GM23338 (cell line): ENCODE results near the gene CYB5RL. TPM values are rescaled to one million over a fixed set of nuclear protein-coding genes. Genes with fewer than 3 reads are reported as not detected.

Experiments used
- ATAC-seq: fragments of 200-7000 bp; cut with Tn5 transposase; 3 replicates; pipeline ENCODE4 v1.9.1; 2020
- DNase-seq: peaks from one replicate; pipeline ENCODE4 v3.0.0-alpha.2; 2015; ENCODE audit warnings: low spot score
- H2AFZ ChIP-seq: fragments of 200-600 bp; sonication (generic); 2 replicates; pipeline ENCODE4 v1.8.0; 2016; ENCODE audit warnings: antibody characterized with exemption, mild to moderate bottlenecking, moderate library complexity
- H3F3A ChIP-seq: fragments of 200-600 bp; sonication (generic); replicated peaks from 2 replicates; pipeline ENCODE4 v1.8.0; 2017; ENCODE audit warnings: antibody characterized with exemption, mixed run types, low read depth
- H3K27ac ChIP-seq: fragments of 200-600 bp; sonication (generic); 2 replicates; pipeline ENCODE4 v1.6.1; 2016; ENCODE audit warnings: low read depth
- H3K27me3 ChIP-seq: fragments of 200-600 bp; sonication (generic); 2 replicates; pipeline ENCODE4 v1.8.0; 2016; ENCODE audit warnings: mild to moderate bottlenecking, mixed run types, moderate library complexity; ENCODE audit not compliant: insufficient read depth
- H3K36me3 ChIP-seq: fragments of 200-600 bp; sonication (generic); 2 replicates; pipeline ENCODE4 v1.8.0; 2016; ENCODE audit warnings: mild to moderate bottlenecking; ENCODE audit not compliant: insufficient read depth
- H3K4me1 ChIP-seq: fragments of 200-600 bp; sonication (generic); 2 replicates; pipeline ENCODE4 v1.8.0; 2016; ENCODE audit warnings: mild to moderate bottlenecking, moderate library complexity; ENCODE audit not compliant: insufficient read depth
- H3K4me2 ChIP-seq: fragments of 200-600 bp; sonication (generic); 2 replicates; pipeline ENCODE4 v1.7.1; 2017; ENCODE audit warnings: mixed run types
- H3K4me3 ChIP-seq: fragments of 200-600 bp; sonication (generic); 2 replicates; pipeline ENCODE4 v1.6.1; 2016; ENCODE audit warnings: mixed run types
- H3K79me2 ChIP-seq: fragments of 200-600 bp; sonication (generic); replicated peaks from 2 replicates; pipeline ENCODE4 v1.8.0; 2017; ENCODE audit warnings: mild to moderate bottlenecking; ENCODE audit not compliant: insufficient read depth
- H3K9me2 ChIP-seq: fragments of 200-600 bp; sonication (generic); 2 replicates; pipeline ENCODE4 v1.8.0; 2017; ENCODE audit not compliant: insufficient read depth
- H4K20me1 ChIP-seq: fragments of 200-600 bp; sonication (generic); replicated peaks from 2 replicates; pipeline ENCODE4 v1.8.0; 2017; ENCODE audit warnings: mild to moderate bottlenecking; ENCODE audit not compliant: insufficient read depth
- H3K27ac Mint-ChIP-seq: 2 replicates; pipeline ENCODE4 v1.8.0; 2020; ENCODE audit warnings: inconsistent platforms, mild to moderate bottlenecking, moderate library complexity, mixed read lengths
- H3K27me3 Mint-ChIP-seq: 3 replicates; pipeline ENCODE4 v1.8.0; 2022; ENCODE audit warnings: low read depth, mild to moderate bottlenecking, moderate library complexity, mixed read lengths, inconsistent platforms; ENCODE audit not compliant: insufficient read depth, poor library complexity
- H3K36me3 Mint-ChIP-seq: 3 replicates; pipeline ENCODE4 v1.8.0; 2021; ENCODE audit warnings: low read depth, mild to moderate bottlenecking, inconsistent platforms, moderate library complexity, mixed read lengths
- H3K4me1 Mint-ChIP-seq: 3 replicates; pipeline ENCODE4 v1.8.0; 2020; ENCODE audit warnings: mild to moderate bottlenecking, inconsistent platforms, mixed read lengths
- H3K4me3 Mint-ChIP-seq: 3 replicates; pipeline ENCODE4 v1.8.0; 2021; ENCODE audit warnings: moderate library complexity, mild to moderate bottlenecking, inconsistent platforms, mixed read lengths
- H3K9me3 Mint-ChIP-seq: 3 replicates; pipeline ENCODE4 v1.8.0; 2020; ENCODE audit warnings: moderate library complexity, mild to moderate bottlenecking, inconsistent platforms, mixed read lengths
- CREB1 ChIP-seq: fragments of 250-450 bp; sonication (Bioruptor Pico); IDR thresholded peaks from 2 replicates; pipeline ENCODE4 v1.5.0; 2020; ENCODE audit warnings: low read depth, mild to moderate bottlenecking, moderate library complexity
- EZH2 ChIP-seq: fragments of 200-600 bp; sonication (generic); IDR thresholded peaks from one replicate; pipeline ENCODE4 v1.8.0; 2017; ENCODE audit warnings: antibody characterized with exemption, mild to moderate bottlenecking, low read depth; ENCODE audit not compliant: unreplicated experiment
- EZH2phosphoT487 ChIP-seq: fragments of 200-600 bp; sonication (generic); IDR thresholded peaks from one replicate; pipeline ENCODE4 v1.8.1; 2018; ENCODE audit warnings: antibody characterized with exemption; ENCODE audit not compliant: unreplicated experiment
- JUNB ChIP-seq: IDR thresholded peaks from one replicate; pipeline ENCODE4 v1.6.1; 2016; ENCODE audit warnings: antibody characterized with exemption; ENCODE audit not compliant: unreplicated experiment
- NANOG ChIP-seq: IDR thresholded peaks from 2 replicates; pipeline ENCODE4 v1.6.1; 2016; ENCODE audit warnings: antibody characterized with exemption, borderline replicate concordance
- POLR2AphosphoS5 ChIP-seq: IDR thresholded peaks from 2 replicates; pipeline ENCODE4 v1.6.1; 2016; ENCODE audit warnings: antibody characterized with exemption, low read depth
- STAT1 ChIP-seq: IDR thresholded peaks from one replicate; pipeline ENCODE4 v1.6.1; 2016; ENCODE audit warnings: antibody characterized with exemption; ENCODE audit not compliant: unreplicated experiment
- ZNF114 ChIP-seq: fragments of 250-450 bp; sonication (Bioruptor Pico); IDR thresholded peaks from 2 replicates; pipeline ENCODE4 v1.5.0; 2020; ENCODE audit warnings: mild to moderate bottlenecking, moderate library complexity
- ZNF331 ChIP-seq: fragments of 250-450 bp; sonication (Bioruptor Pico); IDR thresholded peaks from 2 replicates; pipeline ENCODE4 v1.5.0; 2020; ENCODE audit warnings: low read depth, mild to moderate bottlenecking, moderate library complexity
- polyA plus RNA-seq: library from polyadenylated mRNA; unstranded; fragments of >200 nt; fragmentation: Nextera tagmentation; extraction: Ambion mirVana; gene quantifications from 2 replicates; pipeline ENCODE4 v1.2.1, GENCODE V29; 2016
- total RNA-seq: library from RNA; depleted of rRNA; stranded (reverse); fragments of >200 nt; shearing (Covaris generic); gene quantifications from 2 replicates; pipeline ENCODE4 v1.2.3, GENCODE V29; 2014
- TF ChIP-seq, protein P1 (sequence below): IDR thresholded peaks from one replicate; pipeline ENCODE4 v1.6.1; 2018; ENCODE audit warnings: antibody characterized with exemption; ENCODE audit not compliant: unreplicated experiment
- TF ChIP-seq, protein P2 (sequence below): IDR thresholded peaks from 2 replicates; pipeline ENCODE4 v1.6.1; 2016; ENCODE audit warnings: antibody characterized with exemption
- TF ChIP-seq, protein P3 (sequence below): fragments of 250-450 bp; sonication (Bioruptor Pico); IDR thresholded peaks from 2 replicates; pipeline ENCODE4 v1.5.0; 2020; ENCODE audit warnings: mild to moderate bottlenecking, moderate library complexity
- TF ChIP-seq, protein P4 (sequence below), 2 experiments: fragments of 200-600 bp in 1 of 2; sonication (generic) in 1 of 2; conservative IDR thresholded peaks; 2 replicates each; pipeline versions ENCODE4 v1.5.1 to v1.6.1; 2016 to 2017; ENCODE audit warnings: antibody characterized with exemption in 2 of 2, low read depth in 2 of 2, mild to moderate bottlenecking in 2 of 2, moderate library complexity in 1 of 2

Gene CYB5RL
- total and polyA plus RNA-seq, 2 experiments from 2014 or later = 5.9 to 11.5 TPM

DNA sequence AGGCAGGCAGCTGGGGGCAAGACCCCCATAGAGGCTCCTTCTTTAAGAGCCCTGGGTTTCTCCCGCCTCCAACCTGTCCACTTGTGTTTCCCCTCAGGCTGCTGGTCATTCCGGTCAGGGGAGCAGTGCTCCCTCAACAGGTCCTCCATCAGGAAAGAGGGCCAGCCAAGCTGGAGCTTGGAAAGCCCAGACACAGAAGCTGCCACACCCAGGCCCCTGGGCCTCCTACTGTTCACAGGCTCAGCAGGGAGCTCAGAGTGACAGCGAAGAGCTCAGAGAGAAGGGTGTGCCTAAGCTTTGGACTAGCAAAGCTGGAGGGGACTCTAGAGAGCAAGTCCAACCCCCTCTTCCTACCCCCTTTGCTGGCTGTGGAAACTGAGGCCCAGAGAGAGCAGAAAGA, 36.8 kb downstream of the CYB5RL start:
- Histone ChIP-seq H3K4me1 (no peaks in the 10 kb centered on the region), H3K9me2 (no peaks in the 10 kb centered on the region), H3K27me3 (no peaks in the 10 kb centered on the region), H3F3A (no peaks in the 10 kb centered on the region), H3K36me3 (no peaks in the 10 kb centered on the region), H2AFZ (no peak overlapping the region), H4K20me1 (no peaks in the 10 kb centered on the region), H3K4me3 (no peak overlapping the region), H3K79me2 (no peaks in the 10 kb centered on the region), H3K4me2 (no peak overlapping the region), H3K27ac (no peak overlapping the region)
- TF ChIP-seq, protein P1, sequence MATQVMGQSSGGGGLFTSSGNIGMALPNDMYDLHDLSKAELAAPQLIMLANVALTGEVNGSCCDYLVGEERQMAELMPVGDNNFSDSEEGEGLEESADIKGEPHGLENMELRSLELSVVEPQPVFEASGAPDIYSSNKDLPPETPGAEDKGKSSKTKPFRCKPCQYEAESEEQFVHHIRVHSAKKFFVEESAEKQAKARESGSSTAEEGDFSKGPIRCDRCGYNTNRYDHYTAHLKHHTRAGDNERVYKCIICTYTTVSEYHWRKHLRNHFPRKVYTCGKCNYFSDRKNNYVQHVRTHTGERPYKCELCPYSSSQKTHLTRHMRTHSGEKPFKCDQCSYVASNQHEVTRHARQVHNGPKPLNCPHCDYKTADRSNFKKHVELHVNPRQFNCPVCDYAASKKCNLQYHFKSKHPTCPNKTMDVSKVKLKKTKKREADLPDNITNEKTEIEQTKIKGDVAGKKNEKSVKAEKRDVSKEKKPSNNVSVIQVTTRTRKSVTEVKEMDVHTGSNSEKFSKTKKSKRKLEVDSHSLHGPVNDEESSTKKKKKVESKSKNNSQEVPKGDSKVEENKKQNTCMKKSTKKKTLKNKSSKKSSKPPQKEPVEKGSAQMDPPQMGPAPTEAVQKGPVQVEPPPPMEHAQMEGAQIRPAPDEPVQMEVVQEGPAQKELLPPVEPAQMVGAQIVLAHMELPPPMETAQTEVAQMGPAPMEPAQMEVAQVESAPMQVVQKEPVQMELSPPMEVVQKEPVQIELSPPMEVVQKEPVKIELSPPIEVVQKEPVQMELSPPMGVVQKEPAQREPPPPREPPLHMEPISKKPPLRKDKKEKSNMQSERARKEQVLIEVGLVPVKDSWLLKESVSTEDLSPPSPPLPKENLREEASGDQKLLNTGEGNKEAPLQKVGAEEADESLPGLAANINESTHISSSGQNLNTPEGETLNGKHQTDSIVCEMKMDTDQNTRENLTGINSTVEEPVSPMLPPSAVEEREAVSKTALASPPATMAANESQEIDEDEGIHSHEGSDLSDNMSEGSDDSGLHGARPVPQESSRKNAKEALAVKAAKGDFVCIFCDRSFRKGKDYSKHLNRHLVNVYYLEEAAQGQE = no peak
- TF ChIP-seq NANOG (no peak), JUNB (no peak), POLR2AphosphoS5 (no peak), ZNF114 (no peak), ZNF331 (CRISPR knock-in tag) (no peak), EZH2 (no peak), CREB1 (no peak), STAT1 (no peak), EZH2phosphoT487 (no peak)
- TF ChIP-seq, protein P2, sequence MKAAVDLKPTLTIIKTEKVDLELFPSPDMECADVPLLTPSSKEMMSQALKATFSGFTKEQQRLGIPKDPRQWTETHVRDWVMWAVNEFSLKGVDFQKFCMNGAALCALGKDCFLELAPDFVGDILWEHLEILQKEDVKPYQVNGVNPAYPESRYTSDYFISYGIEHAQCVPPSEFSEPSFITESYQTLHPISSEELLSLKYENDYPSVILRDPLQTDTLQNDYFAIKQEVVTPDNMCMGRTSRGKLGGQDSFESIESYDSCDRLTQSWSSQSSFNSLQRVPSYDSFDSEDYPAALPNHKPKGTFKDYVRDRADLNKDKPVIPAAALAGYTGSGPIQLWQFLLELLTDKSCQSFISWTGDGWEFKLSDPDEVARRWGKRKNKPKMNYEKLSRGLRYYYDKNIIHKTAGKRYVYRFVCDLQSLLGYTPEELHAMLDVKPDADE = no peak
- TF ChIP-seq, protein P3, sequence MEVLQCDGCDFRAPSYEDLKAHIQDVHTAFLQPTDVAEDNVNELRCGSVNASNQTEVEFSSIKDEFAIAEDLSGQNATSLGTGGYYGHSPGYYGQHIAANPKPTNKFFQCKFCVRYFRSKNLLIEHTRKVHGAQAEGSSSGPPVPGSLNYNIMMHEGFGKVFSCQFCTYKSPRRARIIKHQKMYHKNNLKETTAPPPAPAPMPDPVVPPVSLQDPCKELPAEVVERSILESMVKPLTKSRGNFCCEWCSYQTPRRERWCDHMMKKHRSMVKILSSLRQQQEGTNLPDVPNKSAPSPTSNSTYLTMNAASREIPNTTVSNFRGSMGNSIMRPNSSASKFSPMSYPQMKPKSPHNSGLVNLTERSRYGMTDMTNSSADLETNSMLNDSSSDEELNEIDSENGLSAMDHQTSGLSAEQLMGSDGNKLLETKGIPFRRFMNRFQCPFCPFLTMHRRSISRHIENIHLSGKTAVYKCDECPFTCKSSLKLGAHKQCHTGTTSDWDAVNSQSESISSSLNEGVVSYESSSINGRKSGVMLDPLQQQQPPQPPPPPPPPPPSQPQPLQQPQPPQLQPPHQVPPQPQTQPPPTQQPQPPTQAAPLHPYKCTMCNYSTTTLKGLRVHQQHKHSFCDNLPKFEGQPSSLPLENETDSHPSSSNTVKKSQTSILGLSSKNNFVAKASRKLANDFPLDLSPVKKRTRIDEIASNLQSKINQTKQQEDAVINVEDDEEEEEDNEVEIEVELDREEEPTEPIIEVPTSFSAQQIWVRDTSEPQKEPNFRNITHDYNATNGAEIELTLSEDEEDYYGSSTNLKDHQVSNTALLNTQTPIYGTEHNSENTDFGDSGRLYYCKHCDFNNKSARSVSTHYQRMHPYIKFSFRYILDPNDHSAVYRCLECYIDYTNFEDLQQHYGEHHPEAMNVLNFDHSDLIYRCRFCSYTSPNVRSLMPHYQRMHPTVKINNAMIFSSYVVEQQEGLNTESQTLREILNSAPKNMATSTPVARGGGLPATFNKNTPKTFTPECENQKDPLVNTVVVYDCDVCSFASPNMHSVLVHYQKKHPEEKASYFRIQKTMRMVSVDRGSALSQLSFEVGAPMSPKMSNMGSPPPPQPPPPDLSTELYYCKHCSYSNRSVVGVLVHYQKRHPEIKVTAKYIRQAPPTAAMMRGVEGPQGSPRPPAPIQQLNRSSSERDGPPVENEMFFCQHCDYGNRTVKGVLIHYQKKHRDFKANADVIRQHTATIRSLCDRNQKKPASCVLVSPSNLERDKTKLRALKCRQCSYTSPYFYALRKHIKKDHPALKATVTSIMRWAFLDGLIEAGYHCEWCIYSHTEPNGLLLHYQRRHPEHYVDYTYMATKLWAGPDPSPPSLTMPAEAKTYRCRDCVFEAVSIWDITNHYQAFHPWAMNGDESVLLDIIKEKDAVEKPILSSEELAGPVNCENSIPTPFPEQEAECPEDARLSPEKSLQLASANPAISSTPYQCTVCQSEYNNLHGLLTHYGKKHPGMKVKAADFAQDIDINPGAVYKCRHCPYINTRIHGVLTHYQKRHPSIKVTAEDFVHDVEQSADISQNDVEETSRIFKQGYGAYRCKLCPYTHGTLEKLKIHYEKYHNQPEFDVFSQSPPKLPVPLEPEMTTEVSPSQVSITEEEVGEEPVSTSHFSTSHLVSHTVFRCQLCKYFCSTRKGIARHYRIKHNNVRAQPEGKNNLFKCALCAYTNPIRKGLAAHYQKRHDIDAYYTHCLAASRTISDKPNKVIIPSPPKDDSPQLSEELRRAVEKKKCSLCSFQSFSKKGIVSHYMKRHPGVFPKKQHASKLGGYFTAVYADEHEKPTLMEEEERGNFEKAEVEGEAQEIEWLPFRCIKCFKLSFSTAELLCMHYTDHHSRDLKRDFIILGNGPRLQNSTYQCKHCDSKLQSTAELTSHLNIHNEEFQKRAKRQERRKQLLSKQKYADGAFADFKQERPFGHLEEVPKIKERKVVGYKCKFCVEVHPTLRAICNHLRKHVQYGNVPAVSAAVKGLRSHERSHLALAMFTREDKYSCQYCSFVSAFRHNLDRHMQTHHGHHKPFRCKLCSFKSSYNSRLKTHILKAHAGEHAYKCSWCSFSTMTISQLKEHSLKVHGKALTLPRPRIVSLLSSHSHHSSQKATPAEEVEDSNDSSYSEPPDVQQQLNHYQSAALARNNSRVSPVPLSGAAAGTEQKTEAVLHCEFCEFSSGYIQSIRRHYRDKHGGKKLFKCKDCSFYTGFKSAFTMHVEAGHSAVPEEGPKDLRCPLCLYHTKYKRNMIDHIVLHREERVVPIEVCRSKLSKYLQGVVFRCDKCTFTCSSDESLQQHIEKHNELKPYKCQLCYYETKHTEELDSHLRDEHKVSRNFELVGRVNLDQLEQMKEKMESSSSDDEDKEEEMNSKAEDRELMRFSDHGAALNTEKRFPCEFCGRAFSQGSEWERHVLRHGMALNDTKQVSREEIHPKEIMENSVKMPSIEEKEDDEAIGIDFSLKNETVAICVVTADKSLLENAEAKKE = no peak
- TF ChIP-seq, protein P4, sequence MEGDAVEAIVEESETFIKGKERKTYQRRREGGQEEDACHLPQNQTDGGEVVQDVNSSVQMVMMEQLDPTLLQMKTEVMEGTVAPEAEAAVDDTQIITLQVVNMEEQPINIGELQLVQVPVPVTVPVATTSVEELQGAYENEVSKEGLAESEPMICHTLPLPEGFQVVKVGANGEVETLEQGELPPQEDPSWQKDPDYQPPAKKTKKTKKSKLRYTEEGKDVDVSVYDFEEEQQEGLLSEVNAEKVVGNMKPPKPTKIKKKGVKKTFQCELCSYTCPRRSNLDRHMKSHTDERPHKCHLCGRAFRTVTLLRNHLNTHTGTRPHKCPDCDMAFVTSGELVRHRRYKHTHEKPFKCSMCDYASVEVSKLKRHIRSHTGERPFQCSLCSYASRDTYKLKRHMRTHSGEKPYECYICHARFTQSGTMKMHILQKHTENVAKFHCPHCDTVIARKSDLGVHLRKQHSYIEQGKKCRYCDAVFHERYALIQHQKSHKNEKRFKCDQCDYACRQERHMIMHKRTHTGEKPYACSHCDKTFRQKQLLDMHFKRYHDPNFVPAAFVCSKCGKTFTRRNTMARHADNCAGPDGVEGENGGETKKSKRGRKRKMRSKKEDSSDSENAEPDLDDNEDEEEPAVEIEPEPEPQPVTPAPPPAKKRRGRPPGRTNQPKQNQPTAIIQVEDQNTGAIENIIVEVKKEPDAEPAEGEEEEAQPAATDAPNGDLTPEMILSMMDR (conservative IDR thresholded peaks at IDR 0.05; ENCODE audit: low read depth in 2 of 2) = no peak
- DNase-seq (no peak), ATAC-seq (no peak)
- no peak overlapping the region for H3K4me3 Mint-ChIP-seq
- H3K9me3 Mint-ChIP-seq = no peaks in the 10 kb centered on the region
- H3K4me1 Mint-ChIP-seq = peaks cover 7% of the 10 kb centered on the region; the same call in 1 of the 3 replicates
- no peaks in the 10 kb centered on the region for H3K36me3 Mint-ChIP-seq
- no peak overlapping the region for H3K27ac Mint-ChIP-seq
- H3K27me3 Mint-ChIP-seq = peaks cover 8% of the 10 kb centered on the region
